ENCODE data around the gene MT1B. TPM values are rescaled to one million over a fixed set of nuclear protein-coding genes. Genes with fewer than 3 reads are reported as not detected.

The MT1B gene
- total and polyA plus RNA-seq, 2 of the 4 experiments (the other 2 are of a cell fraction), result not detected

DNA sequence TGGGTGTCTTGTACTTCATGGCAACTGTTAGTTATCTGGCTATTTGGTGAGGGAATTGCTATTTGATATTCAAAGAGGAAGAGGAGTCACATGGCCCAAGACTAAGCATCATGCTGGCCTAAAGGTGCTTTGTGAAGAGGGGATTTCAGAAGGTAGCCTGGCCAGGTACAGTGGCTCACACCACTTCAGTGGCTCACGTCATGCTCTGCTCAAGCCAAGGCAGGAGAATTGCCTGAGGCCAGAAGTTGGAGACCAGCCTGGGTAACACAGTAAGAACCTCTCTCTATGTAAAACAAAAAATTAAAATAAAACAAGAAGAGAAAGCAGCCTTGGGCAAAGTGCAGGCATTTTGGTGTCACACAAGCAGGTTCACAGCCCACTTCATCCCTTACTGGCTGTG, 6.4 kb upstream of the MT1B start:
- Histone ChIP-seq H2AK9ac (replicated peaks; ENCODE audit: low read depth, low read length, poor library complexity) (no peak overlapping the region), H2BK20ac (ENCODE audit: low read depth, low read length) (no peak overlapping the region), H4K91ac (ENCODE audit: insufficient read depth, low read depth, low read length) (no peak overlapping the region), H4K5ac (ENCODE audit: low read depth, low read length) (no peak overlapping the region), H2BK15ac (ENCODE audit: low read depth, low read length) (no peak overlapping the region), H3K56ac (ENCODE audit: extremely low read depth, insufficient read depth, low read length) (no peak overlapping the region), H3K27me3 (ENCODE audit: control insufficient read depth, insufficient read depth, low read length) (peaks cover 88% of the 10 kb centered on the region), H2AFZ (replicated peaks; ENCODE audit: low read length, poor library complexity) (no peak overlapping the region), H3K36me3 (ENCODE audit: control insufficient read depth, insufficient read depth, low read length) (no peaks in the 10 kb centered on the region), H3K79me1 (ENCODE audit: low read depth in 1 of 2, low read length in 2 of 2) (no peaks in the 10 kb centered on the region), H3K9me3 (ENCODE audit: control insufficient read depth, insufficient read depth, low read length) (0 out of 2 replicates have a peak, but pooled peaks cover 2% of the 10 kb centered on the region), H3K9ac (ENCODE audit: low read depth, low read length) (no peak overlapping the region), H2BK5ac (ENCODE audit: low read depth, low read length, poor library complexity, severe bottlenecking) (no peak overlapping the region), H3K4me2 (ENCODE audit: low read depth, low read length) (no peak overlapping the region), H4K8ac (ENCODE audit: low read depth in 2 of 2, low read length in 2 of 2) (no peak overlapping the region), H3K23ac (ENCODE audit: low read depth, low read length) (no peak overlapping the region), H3K4me1 (ENCODE audit: control insufficient read depth, insufficient read depth, low read length) (no peaks in the 10 kb centered on the region), H3K18ac (ENCODE audit: low read depth, low read length) (no peak overlapping the region), H3K27ac (ENCODE audit: insufficient read depth, low read length) (no peak overlapping the region), H3K4ac (ENCODE audit: low read depth, low read length) (no peak overlapping the region), H3K14ac (replicated peaks; ENCODE audit: low read depth, low read length) (no peak overlapping the region), H4K20me1 (ENCODE audit: insufficient read depth, low read length) (no peaks in the 10 kb centered on the region; the same call in 1 of the 2 replicates), H2BK120ac (ENCODE audit: low read depth, low read length) (no peak overlapping the region), H2AK5ac (ENCODE audit: low read depth, low read length) (no peak overlapping the region), H3K4me3 (ENCODE audit: insufficient read depth, low read depth, low read length) (no peak overlapping the region), H3K9me1 (ENCODE audit: insufficient read depth, low read length) (0 out of 2 replicates have a peak, but pooled peaks cover 3% of the 10 kb centered on the region)
- in situ Hi-C loops (cut with MboI; ENCODE audit: low sequenced_read_pairs), result no loop called here
- POLR2A ChIA-PET (ENCODE audit: unreplicated experiment), result no interaction called here
- CTCF ChIA-PET, result no interaction called here
- DNase-seq, result no peak
- BruUV-seq (replicated peaks), result no TSS peak
- dilution Hi-C loops (cut with HindIII; ENCODE audit: low sequenced_read_pairs, unreplicated experiment), result no loop called here
- no CpG with 5 or more reads among the region's 1 CpG for WGBS, 2 experiments (ENCODE audit: extremely low coverage in 2 of 2, insufficient read length in 1 of 2)
- no peak for ATAC-seq (ENCODE audit: low read depth)
- intact Hi-C loops (cut with micrococcal nuclease), result no loop called here
- no peak for TF ChIP-seq MAFK (IDR thresholded peaks at IDR 0.05; ENCODE audit: low read depth, low read length)
- no peak for TF ChIP-seq SMC3 (IDR thresholded peaks at IDR 0.05; ENCODE audit: low read depth, low read length)
- no peak for TF ChIP-seq FOS (IDR thresholded peaks at IDR 0.05; ENCODE audit: low read depth, low read length)

Data from IMR-90 (cell line).